GM20000 (cell line): ENCODE results near the gene EML6.
"Not testable (repeated sequence)": the region's sequence is repeated elsewhere in the genome, so short reads cannot be mapped to it uniquely, and the experiment has no call there.

Experiments used
- DNase-seq: peaks from one replicate; pipeline ENCODE4 v3.0.0; 2012; ENCODE audit warnings: low spot score
- TF ChIP-seq, protein P1 (sequence below): IDR thresholded peaks from 2 replicates; pipeline ENCODE4 v1.5.1; 2012; ENCODE audit warnings: mild to moderate bottlenecking, control low read depth; ENCODE audit errors: extremely low read depth, missing control alignments

The EML6 gene

DNA sequence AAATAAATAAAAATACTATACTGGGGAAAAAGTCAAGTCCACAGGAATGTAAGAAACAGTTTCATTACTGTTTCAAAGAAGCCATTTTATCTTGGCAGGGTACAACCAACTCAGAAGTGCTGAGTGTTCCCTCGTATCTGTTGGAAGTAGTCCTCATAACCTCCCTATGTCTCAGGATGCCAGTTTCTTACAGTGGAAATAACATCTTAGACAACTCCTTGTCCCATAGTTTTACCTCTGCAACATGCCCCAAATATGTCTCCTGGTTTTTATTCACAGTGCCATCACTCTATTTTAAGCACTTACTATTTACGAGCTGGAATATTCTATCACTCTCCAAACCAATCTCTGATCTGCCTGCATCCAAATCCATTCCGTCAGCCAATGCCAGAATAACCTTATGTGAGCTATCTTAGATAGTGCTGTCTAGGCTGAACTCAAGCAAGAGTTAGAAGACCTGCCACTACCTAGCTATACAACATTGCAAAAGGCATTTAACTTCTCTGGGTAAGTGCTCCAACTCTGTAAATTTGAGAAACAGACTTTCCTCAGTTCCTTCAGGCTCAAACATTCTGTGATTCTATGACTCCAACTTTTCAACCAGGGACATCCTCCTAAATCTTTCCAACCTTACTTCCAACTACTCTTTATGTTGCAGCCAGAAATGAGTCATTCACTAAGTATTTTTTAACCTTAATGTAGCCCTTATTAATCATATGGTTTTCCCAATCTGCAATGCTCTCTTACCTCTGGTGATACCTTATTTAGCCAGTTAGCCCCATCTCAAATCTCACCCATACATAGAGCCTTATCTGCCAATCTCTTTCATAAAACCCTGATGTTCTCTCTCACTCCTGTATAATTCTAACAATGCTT lies 260.1 kb downstream of the EML6 start:
- no peak for DNase-seq
- TF ChIP-seq, protein P1, sequence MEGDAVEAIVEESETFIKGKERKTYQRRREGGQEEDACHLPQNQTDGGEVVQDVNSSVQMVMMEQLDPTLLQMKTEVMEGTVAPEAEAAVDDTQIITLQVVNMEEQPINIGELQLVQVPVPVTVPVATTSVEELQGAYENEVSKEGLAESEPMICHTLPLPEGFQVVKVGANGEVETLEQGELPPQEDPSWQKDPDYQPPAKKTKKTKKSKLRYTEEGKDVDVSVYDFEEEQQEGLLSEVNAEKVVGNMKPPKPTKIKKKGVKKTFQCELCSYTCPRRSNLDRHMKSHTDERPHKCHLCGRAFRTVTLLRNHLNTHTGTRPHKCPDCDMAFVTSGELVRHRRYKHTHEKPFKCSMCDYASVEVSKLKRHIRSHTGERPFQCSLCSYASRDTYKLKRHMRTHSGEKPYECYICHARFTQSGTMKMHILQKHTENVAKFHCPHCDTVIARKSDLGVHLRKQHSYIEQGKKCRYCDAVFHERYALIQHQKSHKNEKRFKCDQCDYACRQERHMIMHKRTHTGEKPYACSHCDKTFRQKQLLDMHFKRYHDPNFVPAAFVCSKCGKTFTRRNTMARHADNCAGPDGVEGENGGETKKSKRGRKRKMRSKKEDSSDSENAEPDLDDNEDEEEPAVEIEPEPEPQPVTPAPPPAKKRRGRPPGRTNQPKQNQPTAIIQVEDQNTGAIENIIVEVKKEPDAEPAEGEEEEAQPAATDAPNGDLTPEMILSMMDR: no peak

DNA sequence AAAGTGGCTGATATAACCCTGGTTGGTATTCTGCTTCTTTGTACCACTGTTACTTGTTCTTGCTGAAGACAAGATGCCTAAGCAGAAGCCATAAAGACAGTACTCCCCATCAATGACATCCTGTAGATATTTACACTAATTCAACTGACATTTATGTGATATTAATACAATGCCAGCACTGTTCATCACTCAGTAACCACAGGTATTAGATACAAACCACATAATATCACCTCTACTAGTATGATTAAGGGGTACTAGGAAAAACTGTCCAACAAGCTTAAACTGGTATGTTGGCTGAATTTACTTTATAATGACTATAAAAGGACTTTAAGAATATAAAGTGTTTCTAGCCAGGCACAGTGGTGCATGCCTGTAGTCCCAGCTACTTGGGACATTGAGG lies 261.0 kb downstream of the EML6 start:
- TF ChIP-seq, protein P1: no peak
- DNase-seq: no peak

DNA sequence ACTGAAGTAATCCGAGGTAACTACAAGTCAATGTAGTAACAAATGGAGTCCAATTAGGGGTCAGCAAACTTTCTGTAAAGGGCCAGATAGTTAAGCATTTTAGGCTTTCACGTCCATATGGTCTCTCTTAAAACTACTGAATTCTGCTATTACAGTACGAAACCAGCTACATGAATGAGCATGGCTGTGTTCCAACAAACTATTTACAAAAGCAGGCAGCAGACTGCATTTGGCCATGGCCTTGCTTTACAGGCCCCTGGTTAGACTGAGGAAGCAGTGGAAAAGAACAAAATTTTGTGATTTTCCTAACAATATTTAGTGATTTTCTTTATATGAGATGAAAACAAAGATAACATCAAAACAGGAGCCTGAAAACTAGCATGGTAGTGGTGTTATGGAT lies 262.8 kb downstream of the EML6 start:
- TF ChIP-seq, protein P1: no peak
- no peak for DNase-seq

DNA sequence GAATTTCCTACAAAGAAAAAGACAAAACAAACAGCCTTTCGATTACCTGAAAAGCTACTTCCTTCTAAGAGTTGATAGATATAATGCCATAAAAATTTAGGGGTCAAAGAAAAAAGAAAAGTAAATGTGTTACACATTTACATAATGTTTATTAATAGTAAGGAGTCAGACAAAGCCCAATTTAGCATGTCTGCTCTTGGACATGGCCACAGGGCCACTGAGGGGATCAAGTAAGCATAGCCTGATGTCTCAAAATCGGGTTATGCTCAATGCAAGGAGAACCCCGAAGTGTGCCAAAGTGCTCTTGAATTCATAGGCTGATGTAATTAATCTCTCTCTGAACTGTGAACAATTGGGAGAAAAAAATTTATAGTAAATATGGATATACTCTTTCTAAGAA lies 265.1 kb downstream of the EML6 start:
- DNase-seq: no peak
- TF ChIP-seq, protein P1: no peak

DNA sequence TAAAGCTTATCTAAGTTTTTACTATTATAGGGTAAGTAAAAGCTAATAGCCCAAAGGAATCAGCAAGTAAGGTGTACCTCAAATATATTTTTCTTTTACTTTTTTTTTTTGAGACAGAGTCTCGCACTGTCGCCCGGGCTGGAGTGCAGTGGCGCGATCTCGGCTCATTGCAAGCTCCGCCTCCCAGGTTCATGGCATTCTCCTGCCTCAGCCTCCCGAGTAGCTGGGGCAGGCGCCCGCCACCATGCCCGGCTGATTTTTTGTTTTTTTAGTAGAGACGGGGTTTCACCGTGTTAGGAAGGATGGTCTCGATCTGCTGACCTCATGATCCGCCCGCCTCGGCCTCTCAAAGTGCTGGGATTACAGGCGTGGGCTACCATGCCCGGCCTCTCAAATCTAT lies 267.2 kb downstream of the EML6 start:
- not testable (repeated sequence) for DNase-seq

DNA sequence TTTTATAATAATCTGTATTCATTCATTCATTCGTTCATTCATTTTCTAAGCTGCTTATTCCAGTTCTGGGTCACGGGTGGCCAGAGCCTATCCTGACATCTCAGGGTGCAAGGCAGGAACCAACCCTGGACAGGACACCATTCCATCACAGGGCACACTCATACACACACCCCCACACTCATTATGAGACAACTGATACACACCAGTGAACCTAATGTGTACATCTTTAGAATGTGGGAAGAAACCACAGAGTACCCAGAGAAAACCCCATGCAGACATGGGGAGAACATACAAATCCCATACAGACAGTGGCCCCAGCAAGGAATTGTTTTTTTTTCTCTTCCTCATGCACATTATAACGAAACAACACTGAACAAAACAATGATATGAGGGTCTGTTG lies 272.1 kb downstream of the EML6 start:
- TF ChIP-seq, protein P1: no peak

DNA sequence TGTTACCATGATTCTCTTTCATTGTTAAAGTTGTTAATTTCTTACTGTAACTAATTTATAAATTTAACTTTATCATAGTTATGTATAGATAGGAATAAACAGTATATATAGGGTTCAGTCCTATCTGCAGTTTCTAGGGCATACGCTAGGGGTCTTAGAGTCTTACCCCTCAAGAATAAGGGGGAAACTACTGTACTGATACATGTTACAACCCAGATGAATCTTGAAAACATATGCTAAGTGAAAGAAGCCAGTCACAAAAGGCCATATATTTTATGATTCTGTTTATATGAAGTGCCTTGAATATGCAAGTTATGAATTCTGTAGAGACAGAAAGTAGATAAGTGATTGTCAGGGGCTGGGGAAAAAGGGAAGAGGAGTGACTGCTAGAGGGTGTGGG lies 274.4 kb downstream of the EML6 start:
- DNase-seq: no peak
- TF ChIP-seq, protein P1: no peak

More for the DNA sequence above, 272.1 kb downstream of the EML6 start:
- no peak for DNase-seq

DNA sequence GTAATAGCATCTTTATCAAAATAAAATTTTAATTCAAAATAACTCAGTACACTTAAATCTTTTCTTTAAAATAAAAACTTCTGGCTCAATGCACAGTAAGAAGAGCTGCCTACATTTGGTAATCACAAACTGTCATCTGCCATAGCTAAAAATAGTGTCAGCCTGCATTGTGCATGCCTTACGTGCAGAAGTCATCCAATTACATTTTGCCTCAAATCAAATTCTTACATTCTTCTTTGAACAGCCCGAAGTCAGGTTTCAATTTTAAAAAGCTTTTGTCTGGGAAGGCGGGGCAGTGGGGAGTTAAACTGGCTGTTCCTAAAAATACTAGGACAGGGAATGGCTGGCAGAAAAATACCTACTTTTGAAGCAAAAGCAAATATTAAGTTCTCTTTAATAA lies 275.7 kb downstream of the EML6 start:
- DNase-seq: peak; percentile 22
- TF ChIP-seq, protein P1: no peak
